Liver (tissue), 3 donors: ENCODE results near the gene RNF145.

ENCODE experiments used
- EGR1 ChIP-seq, 2 donors: IDR thresholded peaks; 2 replicates each; pipeline ENCODE4 v1.6.1; 2016 to 2018; ENCODE audit warnings: antibody characterized with exemption in 2 of 2, low read depth in 2 of 2
- TAF1 ChIP-seq: conservative IDR thresholded peaks from 2 replicates; pipeline ENCODE4 v1.6.1; 2016; ENCODE audit warnings: antibody characterized with exemption, mild to moderate bottlenecking
- TF ChIP-seq, protein P1 (sequence below): fragments of 150-350 bp; IDR thresholded peaks from 2 replicates; pipeline ENCODE4 v1.5.1; 2017; ENCODE audit warnings: improper control_type of control experiment, low read depth, low read length; ENCODE audit not compliant: missing input control
- TF ChIP-seq, protein P2 (sequence below): IDR thresholded peaks from 2 replicates; pipeline ENCODE4 v1.6.1; 2016; ENCODE audit warnings: antibody characterized with exemption, mild to moderate bottlenecking
- TF ChIP-seq, protein P3 (sequence below): IDR thresholded peaks from 2 replicates; pipeline ENCODE4 v1.6.1; 2016; ENCODE audit warnings: antibody characterized with exemption
- donor health status: healthy.
- donor health status: healthy.

DNA sequence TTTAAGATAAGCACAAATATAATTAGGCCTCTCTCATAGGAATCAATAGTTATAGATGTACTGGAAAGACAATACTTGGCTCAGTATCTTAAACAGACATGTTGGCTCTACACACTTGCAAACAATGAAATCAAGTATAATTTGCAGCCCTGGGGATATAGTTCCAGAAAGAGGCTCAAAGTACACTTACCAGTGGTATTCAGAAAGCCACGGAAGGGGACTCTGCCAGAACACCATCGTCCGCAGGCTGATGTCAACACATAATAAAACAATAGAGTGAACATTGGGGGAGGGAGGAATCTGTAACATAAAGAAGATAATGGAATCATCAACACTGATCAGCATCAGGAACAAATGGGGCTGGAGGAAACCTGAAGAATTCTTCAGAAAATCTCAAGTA lies 78.5 kb downstream of the RNF145 start:
- TF ChIP-seq, protein P1, sequence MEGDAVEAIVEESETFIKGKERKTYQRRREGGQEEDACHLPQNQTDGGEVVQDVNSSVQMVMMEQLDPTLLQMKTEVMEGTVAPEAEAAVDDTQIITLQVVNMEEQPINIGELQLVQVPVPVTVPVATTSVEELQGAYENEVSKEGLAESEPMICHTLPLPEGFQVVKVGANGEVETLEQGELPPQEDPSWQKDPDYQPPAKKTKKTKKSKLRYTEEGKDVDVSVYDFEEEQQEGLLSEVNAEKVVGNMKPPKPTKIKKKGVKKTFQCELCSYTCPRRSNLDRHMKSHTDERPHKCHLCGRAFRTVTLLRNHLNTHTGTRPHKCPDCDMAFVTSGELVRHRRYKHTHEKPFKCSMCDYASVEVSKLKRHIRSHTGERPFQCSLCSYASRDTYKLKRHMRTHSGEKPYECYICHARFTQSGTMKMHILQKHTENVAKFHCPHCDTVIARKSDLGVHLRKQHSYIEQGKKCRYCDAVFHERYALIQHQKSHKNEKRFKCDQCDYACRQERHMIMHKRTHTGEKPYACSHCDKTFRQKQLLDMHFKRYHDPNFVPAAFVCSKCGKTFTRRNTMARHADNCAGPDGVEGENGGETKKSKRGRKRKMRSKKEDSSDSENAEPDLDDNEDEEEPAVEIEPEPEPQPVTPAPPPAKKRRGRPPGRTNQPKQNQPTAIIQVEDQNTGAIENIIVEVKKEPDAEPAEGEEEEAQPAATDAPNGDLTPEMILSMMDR, result no peak
- TF ChIP-seq, protein P2, sequence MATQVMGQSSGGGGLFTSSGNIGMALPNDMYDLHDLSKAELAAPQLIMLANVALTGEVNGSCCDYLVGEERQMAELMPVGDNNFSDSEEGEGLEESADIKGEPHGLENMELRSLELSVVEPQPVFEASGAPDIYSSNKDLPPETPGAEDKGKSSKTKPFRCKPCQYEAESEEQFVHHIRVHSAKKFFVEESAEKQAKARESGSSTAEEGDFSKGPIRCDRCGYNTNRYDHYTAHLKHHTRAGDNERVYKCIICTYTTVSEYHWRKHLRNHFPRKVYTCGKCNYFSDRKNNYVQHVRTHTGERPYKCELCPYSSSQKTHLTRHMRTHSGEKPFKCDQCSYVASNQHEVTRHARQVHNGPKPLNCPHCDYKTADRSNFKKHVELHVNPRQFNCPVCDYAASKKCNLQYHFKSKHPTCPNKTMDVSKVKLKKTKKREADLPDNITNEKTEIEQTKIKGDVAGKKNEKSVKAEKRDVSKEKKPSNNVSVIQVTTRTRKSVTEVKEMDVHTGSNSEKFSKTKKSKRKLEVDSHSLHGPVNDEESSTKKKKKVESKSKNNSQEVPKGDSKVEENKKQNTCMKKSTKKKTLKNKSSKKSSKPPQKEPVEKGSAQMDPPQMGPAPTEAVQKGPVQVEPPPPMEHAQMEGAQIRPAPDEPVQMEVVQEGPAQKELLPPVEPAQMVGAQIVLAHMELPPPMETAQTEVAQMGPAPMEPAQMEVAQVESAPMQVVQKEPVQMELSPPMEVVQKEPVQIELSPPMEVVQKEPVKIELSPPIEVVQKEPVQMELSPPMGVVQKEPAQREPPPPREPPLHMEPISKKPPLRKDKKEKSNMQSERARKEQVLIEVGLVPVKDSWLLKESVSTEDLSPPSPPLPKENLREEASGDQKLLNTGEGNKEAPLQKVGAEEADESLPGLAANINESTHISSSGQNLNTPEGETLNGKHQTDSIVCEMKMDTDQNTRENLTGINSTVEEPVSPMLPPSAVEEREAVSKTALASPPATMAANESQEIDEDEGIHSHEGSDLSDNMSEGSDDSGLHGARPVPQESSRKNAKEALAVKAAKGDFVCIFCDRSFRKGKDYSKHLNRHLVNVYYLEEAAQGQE, result no peak
- TF ChIP-seq, protein P3, sequence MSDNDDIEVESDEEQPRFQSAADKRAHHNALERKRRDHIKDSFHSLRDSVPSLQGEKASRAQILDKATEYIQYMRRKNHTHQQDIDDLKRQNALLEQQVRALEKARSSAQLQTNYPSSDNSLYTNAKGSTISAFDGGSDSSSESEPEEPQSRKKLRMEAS, result no peak
- TF ChIP-seq EGR1 (IDR thresholded peaks at IDR 0.05; ENCODE audit: low read depth in 2 of 2) (no peak), TAF1 (no peak)
